H1 (cell line): Measurements from ENCODE around the gene CDH9. TPM values are rescaled to one million over a fixed set of nuclear protein-coding genes. Genes with fewer than 3 reads are reported as not detected.

ENCODE experiments used
- CTCF ChIA-PET: fragments of 300-600 bp; sonication (Branson Sonifier 250); formaldehyde crosslinking; loops from one replicate; lab custom pipeline; 2021; ENCODE audit not compliant: partially characterized antibody; lab: Charles Lee
- POLR2A ChIA-PET: fragments of 300-600 bp; sonication (Branson Sonifier 250); formaldehyde crosslinking; loops from one replicate; lab custom pipeline; 2021; ENCODE audit warnings: inconsistent platforms; ENCODE audit not compliant: partially characterized antibody; lab: Charles Lee
- DNase-seq, 2 experiments: peaks; one replicate each; pipeline versions ENCODE4 v3.0.0 to v3.0.0-alpha.2; 2010 to 2022; ENCODE audit warnings: low spot score in 2 of 2, low read depth in 1 of 2, mixed read lengths in 1 of 2
- FAIRE-seq: peaks from 2 replicates; lab custom pipeline; 2011; peaks lifted over from hg19 to GRCh38; lab: Jason Lieb, UNC
- H2AFZ ChIP-seq: 2 replicates; pipeline ENCODE4 v1.8.1; 2012; ENCODE audit warnings: low read length, inconsistent platforms
- H2AK5ac ChIP-seq: 2 replicates; pipeline ENCODE4 v1.6.1; 2013; ENCODE audit warnings: low read depth, low read length
- H2BK120ac ChIP-seq: replicated peaks from 2 replicates; pipeline ENCODE3; 2013; ENCODE audit warnings: low read depth, low read length, inconsistent platforms
- H2BK12ac ChIP-seq: 2 replicates; pipeline ENCODE4 v1.6.1; 2013; ENCODE audit warnings: low read depth, low read length
- H2BK15ac ChIP-seq: 2 replicates; pipeline ENCODE4 v1.6.1; 2013; ENCODE audit warnings: low read length
- H2BK20ac ChIP-seq: 2 replicates; pipeline ENCODE4 v1.6.1; 2013; ENCODE audit warnings: low read length
- H2BK5ac ChIP-seq: 2 replicates; pipeline ENCODE4 v1.6.1; 2013; ENCODE audit warnings: low read depth, low read length
- H3K14ac ChIP-seq: 2 replicates; pipeline ENCODE4 v1.6.1; 2013; ENCODE audit warnings: inconsistent platforms; ENCODE audit not compliant: insufficient read length
- H3K18ac ChIP-seq: 2 replicates; pipeline ENCODE4 v1.6.1; 2013; ENCODE audit warnings: low read length; ENCODE audit errors: extremely low read depth
- H3K23ac ChIP-seq: 2 replicates; pipeline ENCODE4 v1.6.1; 2013; ENCODE audit warnings: inconsistent platforms; ENCODE audit not compliant: insufficient read length
- H3K23me2 ChIP-seq: 2 replicates; pipeline ENCODE4 v1.6.1; 2013; ENCODE audit warnings: low read depth, low read length
- H3K27ac ChIP-seq: 2 replicates; pipeline ENCODE4 v1.6.1; 2011; ENCODE audit warnings: low read depth, low read length, inconsistent platforms
- H3K27me3 ChIP-seq, 4 experiments: replicated peaks in 1 of 4; 1 replicate in 1 of 4; 2 replicates in 3 of 4; pipeline versions ENCODE4 v1.6.1 to v1.8.1; 2011 to 2013; ENCODE audit warnings: low read length in 3 of 4, mild to moderate bottlenecking in 3 of 4, inconsistent platforms in 2 of 4, mixed read lengths in 2 of 4, moderate library complexity in 1 of 4; ENCODE audit not compliant: control insufficient read depth in 3 of 4, insufficient read depth in 3 of 4; ENCODE audit errors: extremely low read depth in 1 of 4
- H3K36me3 ChIP-seq, 4 experiments: 2 replicates each; pipeline versions ENCODE4 v1.6.1 to v1.8.1; 2011 to 2013; ENCODE audit warnings: mild to moderate bottlenecking in 4 of 4, low read length in 3 of 4, moderate library complexity in 2 of 4, control low read depth in 1 of 4, inconsistent platforms in 1 of 4; ENCODE audit not compliant: insufficient read depth in 4 of 4, control insufficient read depth in 2 of 4
- H3K4ac ChIP-seq: replicated peaks from 2 replicates; pipeline ENCODE3; 2013; ENCODE audit warnings: low read length, low read depth, mixed read lengths, inconsistent platforms; ENCODE audit not compliant: insufficient read length
- H3K4me1 ChIP-seq, 4 experiments: replicated peaks in 1 of 4; 1 replicate in 1 of 4; 2 replicates in 3 of 4; pipeline versions ENCODE4 v1.6.1 to v1.8.1; 2011 to 2013; ENCODE audit warnings: low read length in 3 of 4, inconsistent platforms in 2 of 4, mixed read lengths in 1 of 4; ENCODE audit not compliant: insufficient read depth in 4 of 4, control insufficient read depth in 3 of 4
- H3K4me2 ChIP-seq, 2 experiments: 2 replicates each; pipeline versions ENCODE4 v1.6.1 to v1.8.1; 2011 to 2013; ENCODE audit warnings: low read depth in 2 of 2, low read length in 2 of 2, control low read depth in 1 of 2, inconsistent platforms in 1 of 2, mild to moderate bottlenecking in 1 of 2; ENCODE audit not compliant: insufficient read depth in 1 of 2
- H3K4me3 ChIP-seq, 4 experiments: fragments of 200-600, 300-600 bp in 1 of 4; sonication (generic), shearing (Covaris generic), sonication (Bioruptor Twin) in 1 of 4; 2 replicates each; pipeline versions ENCODE4 v1.5.1 to v1.8.1; 2011 to 2016; ENCODE audit warnings: low read length in 4 of 4, low read depth in 3 of 4, control low read depth in 2 of 4, inconsistent platforms in 2 of 4, mild to moderate bottlenecking in 2 of 4, mixed read lengths in 1 of 4, moderate library complexity in 1 of 4; ENCODE audit not compliant: insufficient read depth in 2 of 4; ENCODE audit errors: extremely low read depth in 1 of 4
- H3K56ac ChIP-seq: replicated peaks from 2 replicates; pipeline ENCODE3; 2013; ENCODE audit warnings: low read depth, mild to moderate bottlenecking, mixed read lengths, low read length, inconsistent platforms; ENCODE audit not compliant: insufficient read length
- H3K79me1 ChIP-seq: 2 replicates; pipeline ENCODE4 v1.6.1; 2013; ENCODE audit warnings: low read depth, low read length, control low read depth
- H3K79me2 ChIP-seq, 2 experiments: 2 replicates each; pipeline versions ENCODE4 v1.6.1 to v1.8.1; 2012 to 2013; ENCODE audit warnings: low read length in 2 of 2, mild to moderate bottlenecking in 2 of 2, inconsistent platforms in 1 of 2; ENCODE audit not compliant: insufficient read depth in 2 of 2, control insufficient read depth in 1 of 2
- H3K9ac ChIP-seq, 4 experiments: replicated peaks in 1 of 4; 1 replicate in 1 of 4; 2 replicates in 3 of 4; pipeline versions ENCODE4 v1.6.1 to v1.8.1; 2011 to 2013; ENCODE audit warnings: low read depth in 3 of 4, low read length in 3 of 4, control low read depth in 2 of 4, mild to moderate bottlenecking in 2 of 4, moderate library complexity in 2 of 4, inconsistent platforms in 1 of 4; ENCODE audit errors: extremely low read depth in 1 of 4
- H3K9me3 ChIP-seq, 2 experiments: 2 replicates each; pipeline versions ENCODE4 v1.6.1 to v1.8.1; 2012 to 2013; ENCODE audit warnings: mild to moderate bottlenecking in 2 of 2, moderate library complexity in 2 of 2, control low read depth in 1 of 2, inconsistent platforms in 1 of 2, low read depth in 1 of 2, low read length in 1 of 2, mixed read lengths in 1 of 2; ENCODE audit not compliant: insufficient read depth in 2 of 2
- H4K20me1 ChIP-seq, 2 experiments: replicated peaks in 1 of 2; 2 replicates each; pipeline versions ENCODE3 to v1.8.1; 2011 to 2013; ENCODE audit warnings: inconsistent platforms in 2 of 2, low read length in 2 of 2, mild to moderate bottlenecking in 1 of 2; ENCODE audit not compliant: insufficient read depth in 2 of 2, control insufficient read depth in 1 of 2
- H4K5ac ChIP-seq: 2 replicates; pipeline ENCODE4 v1.6.1; 2013; ENCODE audit warnings: low read length, low read depth, mixed read lengths, inconsistent platforms; ENCODE audit not compliant: insufficient read length
- H4K8ac ChIP-seq: 2 replicates; pipeline ENCODE4 v1.8.0; 2013; ENCODE audit warnings: mild to moderate bottlenecking, moderate library complexity, low read length, inconsistent platforms; ENCODE audit not compliant: insufficient read depth; ENCODE audit errors: extremely low read depth
- H4K91ac ChIP-seq: replicated peaks from 2 replicates; pipeline ENCODE3; 2013; ENCODE audit warnings: low read length, mixed read lengths, inconsistent platforms; ENCODE audit not compliant: insufficient read length
- ASH2L ChIP-seq: fragments of 200-600, 300-600 bp; sonication (generic); IDR thresholded peaks from one replicate; pipeline ENCODE4 v1.7.1; 2017; ENCODE audit warnings: low read length
- CBX5 ChIP-seq: fragments of 300-800, 300-1000 bp; sonication (generic); IDR thresholded peaks from 2 replicates; pipeline ENCODE4 v1.7.1; 2016; ENCODE audit warnings: antibody characterized with exemption, low read length, low read depth
- EGR1 ChIP-seq: IDR thresholded peaks from 2 replicates; pipeline ENCODE4 v1.6.1; 2011; ENCODE audit warnings: low read depth, low read length, borderline replicate concordance
- GABPA ChIP-seq: IDR thresholded peaks from 2 replicates; pipeline ENCODE4 v1.6.1; 2011; ENCODE audit warnings: mild to moderate bottlenecking, low read length, moderate library complexity, borderline replicate concordance; ENCODE audit not compliant: insufficient read depth
- JUN ChIP-seq: IDR thresholded peaks from 2 replicates; pipeline ENCODE4 v1.6.1; 2011; ENCODE audit warnings: low read depth, mild to moderate bottlenecking, improper control_type of control experiment, low read length
- KDM4A ChIP-seq: IDR thresholded peaks from one replicate; pipeline ENCODE4 v1.7.1; 2012; ENCODE audit warnings: low read depth, mild to moderate bottlenecking, moderate library complexity, low read length, inconsistent platforms; ENCODE audit not compliant: severe bottlenecking
- KDM5A ChIP-seq: fragments of 200-600 bp; IDR thresholded peaks from 2 replicates; pipeline ENCODE4 v1.7.1; 2012; ENCODE audit warnings: mild to moderate bottlenecking, low read length, inconsistent platforms, mixed read lengths
- MAX ChIP-seq: IDR thresholded peaks from 2 replicates; pipeline ENCODE4 v1.6.1; 2012; ENCODE audit warnings: inconsistent platforms
- PHF8 ChIP-seq: fragments of 200-600 bp; sonication (generic); conservative IDR thresholded peaks from 2 replicates; pipeline ENCODE4 v1.7.1; 2012; ENCODE audit warnings: low read depth, mild to moderate bottlenecking, inconsistent platforms, low read length, moderate library complexity
- RAD21 ChIP-seq, 2 experiments: IDR thresholded peaks in 1 of 2; conservative IDR thresholded peaks in 1 of 2; 2 replicates each; pipeline ENCODE4 v1.6.1; 2011; ENCODE audit warnings: low read depth in 2 of 2, low read length in 2 of 2, improper control_type of control experiment in 1 of 2, inconsistent platforms in 1 of 2, mild to moderate bottlenecking in 1 of 2, moderate library complexity in 1 of 2
- RNF2 ChIP-seq: fragments of 200-900, 300-1000 bp; sonication (generic); IDR thresholded peaks from 2 replicates; pipeline ENCODE4 v1.7.1; 2016; ENCODE audit warnings: borderline replicate concordance, low read depth, mild to moderate bottlenecking, antibody characterized with exemption, low read length; ENCODE audit not compliant: poor library complexity, severe bottlenecking; ENCODE audit errors: missing control alignments
- SIRT6 ChIP-seq: IDR thresholded peaks from one replicate; pipeline ENCODE4 v1.7.1; 2012; ENCODE audit warnings: low read length, inconsistent platforms
- SP2 ChIP-seq: IDR thresholded peaks from 2 replicates; pipeline ENCODE4 v1.6.1; 2012; ENCODE audit warnings: mild to moderate bottlenecking, low read length, inconsistent platforms
- SP4 ChIP-seq: IDR thresholded peaks from 2 replicates; pipeline ENCODE4 v1.6.1; 2012; ENCODE audit warnings: low read length, inconsistent platforms
- TEAD4 ChIP-seq: IDR thresholded peaks from 2 replicates; pipeline ENCODE4 v1.6.1; 2012; ENCODE audit warnings: low read depth, low read length, inconsistent platforms, mixed read lengths
- YY1 ChIP-seq: IDR thresholded peaks from 2 replicates; pipeline ENCODE4 v1.6.1; 2011; ENCODE audit warnings: low read depth, mild to moderate bottlenecking, low read length
- polyA plus RNA-seq, 7 experiments: library from polyadenylated mRNA; depleted of rRNA in 3 of 7; stranded (reverse) in 5 of 7; unstranded in 2 of 7; fragments of >200 nt in 5 of 7; fragments of 200-250 nt in 2 of 7; gene quantifications; 1 replicate in 5 of 7; 2 replicates in 1 of 7; 4 replicates in 1 of 7; pipeline versions ENCODE4 v1.2.1 to v1.2.3, GENCODE V29; 2011 to 2013; ENCODE audit warnings: missing spikeins in 2 of 7, mixed read lengths in 2 of 7
- total RNA-seq: library from RNA; stranded (reverse); fragmentation: NEBNext Ultra II Directional; extraction: Animal tissue kit (Norgen Biotek cat#: 25700); gene quantifications from 2 replicates; pipeline ENCODE4 v1.2.1, GENCODE V29; 2021

CDH9 gene
- total and polyA plus RNA-seq, 2 of the 8 experiments (the other 6 are each of a cell fraction or from before 2014, with no cell fraction given) = 0.54 to 1.0 TPM

GRCh38 chr5:26856238-26856637 lies 182.1 kb downstream of the CDH9 start:
- Histone ChIP-seq H3K4ac (no peak overlapping the region), H2AK5ac (no peak overlapping the region), H2AFZ (no peak overlapping the region), H3K4me2 (no peak overlapping the region), H4K91ac (no peak overlapping the region), H2BK120ac (no peak overlapping the region), H4K20me1 (no peaks in the 10 kb centered on the region), H3K79me1 (no peaks in the 10 kb centered on the region), H2BK15ac (no peak overlapping the region)
- FAIRE-seq (no peak), DNase-seq (no peak)
- TF ChIP-seq YY1 = no peak
- TF ChIP-seq PHF8 = no peak
- TF ChIP-seq KDM5A = no peak
- TF ChIP-seq TEAD4 = no peak
- no peak for TF ChIP-seq GABPA
- TF ChIP-seq KDM4A = no peak
- TF ChIP-seq ASH2L = no peak
- no peak for TF ChIP-seq SP2
- TF ChIP-seq MAX = no peak
- TF ChIP-seq SIRT6 = no peak
- no peak for TF ChIP-seq RAD21 (IDR thresholded peaks at IDR 0.05 in 1 of 2, conservative IDR thresholded peaks at IDR 0.05 in 1 of 2; ENCODE audit: low read depth in 2 of 2, low read length in 2 of 2)
- no peak for TF ChIP-seq RNF2
- TF ChIP-seq SP4 = no peak
- TF ChIP-seq EGR1 = no peak
- TF ChIP-seq JUN = no peak
- TF ChIP-seq CBX5 = no peak
- TF ChIP-seq, all 59 proteins: peak for 0
- Histone ChIP-seq H3K9ac (no peak overlapping the region), H3K23me2 (no peaks in the 10 kb centered on the region), H4K5ac (no peak overlapping the region), H2BK5ac (no peak overlapping the region), H2BK20ac (no peak overlapping the region), H3K14ac (no peak overlapping the region), H3K4me1 (no peaks in the 10 kb centered on the region), H3K4me3 (no peak overlapping the region), H3K79me2 (no peaks in the 10 kb centered on the region), H3K27ac (no peak overlapping the region), H3K23ac (no peak overlapping the region), H3K56ac (no peak overlapping the region), H3K36me3 (peaks cover 0 to 7% (median 2%) of the 10 kb centered on the region in 4 experiments; a peak in 3 of 8 replicates), H3K18ac (no peak overlapping the region), H3K27me3 (no peaks in the 10 kb centered on the region), H3K9me3 (peaks cover 11 to 16% of the 10 kb centered on the region in 2 experiments), H4K8ac (no peak overlapping the region), H2BK12ac (no peak overlapping the region)
- POLR2A ChIA-PET = no interaction called here
- CTCF ChIA-PET = interaction anchor here (0.9 kb wide), 1 partner anchor 373 kb away, joined by 3 read pairs; no protein-coding TSS in a partner anchor
